NOMO-1 (cell line): ENCODE data around the gene WDR6.

Experiments used
- DNase-seq, 2 experiments: peaks; one replicate each; lab custom pipeline; 2025; ENCODE audit not compliant: unreplicated experiment in 2 of 2; lab: John Stamatoyannopoulos, UW

The WDR6 gene

GRCh38 chr3:49007068-49007770, at the start of gene WDR6:
Gene WDR6 (plus strand): TSS chr3:49007391. CDS start chr3:49007432, 41 bp downstream.
- DNase-seq: peak; percentile 96 to 97

- DNase-seq: peak; percentile 2 to 10
Measured at GRCh38 chr3:48960841-48961413, 46.3 kb upstream of the WDR6 start.

- DNase-seq: no peak
Measured at GRCh38 chr3:48962340-48962739, 44.9 kb upstream of the WDR6 start.

- no peak for DNase-seq
Measured at GRCh38 chr3:48962939-48963338, 44.3 kb upstream of the WDR6 start.

- no peak for DNase-seq
Measured at GRCh38 chr3:48963591-48963990, 43.6 kb upstream of the WDR6 start.

- no peak for DNase-seq
Measured at GRCh38 chr3:48966367-48966766, 40.8 kb upstream of the WDR6 start.

- DNase-seq: no peak
Measured at GRCh38 chr3:48966876-48967361, 40.3 kb upstream of the WDR6 start.

- no peak for DNase-seq
Measured at GRCh38 chr3:48970586-48970985, 36.6 kb upstream of the WDR6 start.

- DNase-seq: no peak
Measured at GRCh38 chr3:48974076-48974864, 32.9 kb upstream of the WDR6 start.

- DNase-seq: no peak
Measured at GRCh38 chr3:48979451-48979850, 27.7 kb upstream of the WDR6 start.

GRCh38 chr3:48980295-48980694, 26.9 kb upstream of the WDR6 start:
- no peak for DNase-seq

- DNase-seq: no peak
Measured at GRCh38 chr3:48982016-48982415, 25.2 kb upstream of the WDR6 start.

GRCh38 chr3:48982686-48983085, 24.5 kb upstream of the WDR6 start:
- DNase-seq: no peak

- DNase-seq: no peak
Measured at GRCh38 chr3:48983096-48983495, 24.1 kb upstream of the WDR6 start.

GRCh38 chr3:48984663-48985062, 22.5 kb upstream of the WDR6 start:
- no peak for DNase-seq

GRCh38 chr3:48985831-48986376, 21.3 kb upstream of the WDR6 start:
- no peak for DNase-seq

- DNase-seq: no peak
Measured at GRCh38 chr3:48989126-48989795, 17.9 kb upstream of the WDR6 start.

- peak; percentile 71 to 86 for DNase-seq
Measured at GRCh38 chr3:48989796-48990635, 17.2 kb upstream of the WDR6 start, which contains the start of gene P4HTM. Gene P4HTM (plus strand): TSS chr3:48990241. CDS start chr3:48990257, 16 bp downstream.

- peak in 1 of 2 experiments; percentile 6 for DNase-seq
Measured at GRCh38 chr3:48990636-48991469, 16.3 kb upstream of the WDR6 start.
